GM12801 (cell line): ENCODE data around the gene COL18A1.

ENCODE experiments used
- CTCF ChIP-seq: IDR thresholded peaks from one replicate; pipeline ENCODE4 v1.5.1; 2011; ENCODE audit warnings: control low read depth; ENCODE audit not compliant: insufficient read length; ENCODE audit errors: extremely low read depth

COL18A1 gene

GRCh38 chr21:45468051-45468970, 63.3 kb downstream of the COL18A1 start:
- TF ChIP-seq CTCF, result no peak

- no peak for TF ChIP-seq CTCF
Measured at GRCh38 chr21:45468971-45469272, 64.0 kb downstream of the COL18A1 start.

DNA sequence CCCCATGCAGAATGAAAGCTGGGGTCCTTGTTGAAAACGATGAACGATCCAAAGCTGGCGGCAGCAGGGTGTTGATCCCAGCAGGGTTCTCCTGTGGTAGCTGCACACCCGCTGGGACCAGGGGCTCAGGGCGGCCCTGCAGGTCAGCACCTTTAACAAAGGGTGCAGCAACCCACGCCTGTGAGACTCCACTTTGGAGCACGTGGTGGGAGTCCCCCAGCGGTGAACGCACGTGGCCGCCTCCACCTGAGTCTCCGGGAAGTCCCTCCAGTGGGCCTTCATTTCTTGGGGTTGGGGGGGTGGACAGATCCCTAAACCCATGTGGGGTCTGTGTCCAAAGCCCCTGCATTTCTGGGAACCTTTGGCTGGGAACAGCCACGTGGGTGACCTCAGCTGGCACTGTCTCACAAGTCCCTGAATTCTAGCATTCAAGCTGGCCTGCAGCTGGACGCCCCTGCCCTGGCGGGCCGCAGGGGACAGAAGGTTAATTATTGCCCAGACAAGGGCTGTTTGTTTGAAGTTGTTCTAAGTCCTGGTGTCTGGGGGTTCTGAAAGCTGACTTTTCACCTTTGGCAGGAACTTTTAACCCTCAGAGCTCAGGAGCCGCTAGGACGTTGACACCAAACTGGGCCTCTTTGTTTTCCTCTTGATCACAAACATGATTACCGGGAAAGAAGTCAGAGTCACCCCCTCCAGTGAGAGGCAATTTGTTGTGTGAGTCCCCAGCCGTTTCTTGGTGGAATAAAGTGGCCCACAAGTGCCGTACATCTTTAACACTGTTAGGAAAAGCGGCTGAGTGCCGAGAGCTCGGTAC, 64.5 kb downstream of the COL18A1 start:
- TF ChIP-seq CTCF, result no peak

DNA sequence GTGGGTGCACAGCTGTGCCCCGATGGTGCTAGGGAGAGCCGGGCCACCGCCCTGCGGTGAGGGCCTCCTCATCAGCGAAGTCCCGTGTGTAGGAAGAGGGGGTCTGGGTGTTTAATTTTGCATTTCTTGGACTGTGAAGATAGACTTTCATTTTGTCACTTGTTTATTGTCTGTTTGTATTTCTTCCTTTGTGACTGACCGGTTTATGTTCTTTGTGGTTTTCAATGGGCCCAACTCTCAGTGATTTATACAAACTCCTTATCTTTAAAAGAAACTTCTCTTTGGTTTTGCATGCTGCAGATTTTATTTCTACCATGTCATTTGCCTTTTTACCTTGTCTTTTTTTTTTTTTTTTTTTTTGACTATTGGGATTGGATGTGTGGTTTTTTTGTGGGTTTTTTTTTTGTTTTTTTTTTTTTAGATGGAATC, 65.1 kb downstream of the COL18A1 start:
- no peak for TF ChIP-seq CTCF

DNA sequence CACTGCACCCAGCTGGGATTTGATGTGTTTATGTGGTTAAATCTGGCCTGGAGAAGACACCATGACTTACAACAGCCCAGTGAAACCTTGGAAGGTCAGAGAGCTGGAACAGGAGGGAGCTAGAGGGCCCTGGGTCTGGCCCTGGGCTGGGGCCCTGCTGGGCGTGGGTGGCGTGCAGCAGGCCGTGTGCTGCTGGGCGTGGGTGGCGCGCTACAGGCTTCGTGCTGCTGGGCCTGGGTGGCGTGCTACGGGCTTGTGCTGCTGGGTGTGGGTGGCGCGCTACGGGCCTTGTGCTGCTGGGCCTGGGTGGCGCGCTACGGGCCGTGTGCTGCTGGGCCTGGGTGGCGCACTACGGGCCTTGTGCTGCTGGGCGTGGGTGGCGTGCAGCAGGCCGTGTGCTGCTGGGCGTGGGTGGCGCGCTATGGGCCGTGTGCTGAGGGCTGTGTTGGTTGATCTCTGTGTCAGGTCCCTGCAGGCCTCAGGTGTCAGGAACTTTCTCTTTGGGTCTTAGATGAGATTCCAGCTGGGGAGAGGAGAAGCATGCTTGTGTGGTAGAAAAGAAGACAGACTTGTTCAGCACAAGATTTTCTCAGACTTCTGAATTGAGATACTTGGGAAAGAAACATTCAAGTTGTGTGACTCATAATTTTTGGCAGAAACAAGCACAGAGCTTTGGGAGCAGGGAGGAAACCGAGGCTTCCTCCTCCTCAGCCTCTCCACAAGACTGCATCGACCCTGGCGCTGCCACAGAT, 66.0 kb downstream of the COL18A1 start:
- TF ChIP-seq CTCF, result no peak

GRCh38 chr21:45471525-45472221, 66.7 kb downstream of the COL18A1 start:
- no peak for TF ChIP-seq CTCF
